C4-2B (cell line): ENCODE data around the gene TJP1.

Experiments
- CTCF ChIP-seq: fragments of 450-650 bp; conservative IDR thresholded peaks from 2 replicates; pipeline ENCODE4 v1.5.1; 2017; ENCODE audit warnings: mild to moderate bottlenecking
- ZFX ChIP-seq: fragments of 450-650 bp; IDR thresholded peaks from 2 replicates; pipeline ENCODE4 v1.6.1; 2017

GRCh38 chr15:29664406-29664805 is 157.9 kb downstream of the TJP1 start:
- no peak for TF ChIP-seq CTCF
- TF ChIP-seq ZFX = no peak
